Right lobe of liver (tissue), 6 donors: Measurements from ENCODE around the gene DSE. TPM values are rescaled to one million over a fixed set of nuclear protein-coding genes. Genes with fewer than 3 reads are reported as not detected.

Experiments
- ATAC-seq, 4 donors: fragments of 200-7000 bp; cut with Tn5 transposase; one replicate each; pipeline ENCODE4 v1.9.1; 2020; ENCODE audit warnings: mild to moderate bottlenecking in 4 of 4, moderate library complexity in 4 of 4
- DNase-seq, 3 donors: peaks; one replicate each; pipeline ENCODE4 v3.0.0-alpha.2; 2020
- H3K27ac ChIP-seq, 3 donors: fragments of 200-600 bp; one replicate each; pipeline ENCODE4 v1.8.0; 2022
- H3K27me3 ChIP-seq, 2 donors: fragments of 200-600 bp; one replicate each; pipeline ENCODE4 v1.8.0; 2022
- H3K36me3 ChIP-seq, 4 donors: fragments of 200-600 bp; sonication (generic) in 1 of 4; one replicate each; pipeline versions ENCODE4 v1.5.1 to v1.8.0; 2017 to 2022; ENCODE audit warnings: control low read depth in 1 of 4
- H3K4me1 ChIP-seq, 4 donors: fragments of 200-600 bp; sonication (generic) in 1 of 4; one replicate each; pipeline versions ENCODE4 v1.5.1 to v1.8.0; 2017 to 2022; ENCODE audit warnings: control low read depth in 1 of 4
- H3K4me3 ChIP-seq, 3 donors: fragments of 200-600 bp; one replicate each; pipeline ENCODE4 v1.8.0; 2022
- H3K9me3 ChIP-seq, 4 donors: fragments of 200-600 bp; sonication (generic) in 1 of 4; one replicate each; pipeline versions ENCODE4 v1.5.1 to v1.8.0; 2017 to 2022; ENCODE audit warnings: control low read depth in 1 of 4
- POLR2A ChIP-seq: fragments of 450-650 bp; IDR thresholded peaks from one replicate; pipeline ENCODE4 v1.6.1; 2017; ENCODE audit warnings: antibody characterized with exemption, mild to moderate bottlenecking
- WGBS: methylation state at CpG from one replicate; pipeline ENCODE4 v1.1.6; 2018; ENCODE audit warnings: low coverage, low lambda C conversion rate; ENCODE audit not compliant: insufficient coverage; ENCODE audit errors: missing lambda C conversion rate; 5-methylcytosine and 5-hydroxymethylcytosine counted together
- intact Hi-C, 2 donors: fragments of 100-400 bp; cut with DNase I; formaldehyde crosslinking; loops; one replicate each; pipeline versions ENCODE4 v1.11.2 to v1.14.1; 2022
- total RNA-seq, 6 experiments: library from RNA; depleted of rRNA in 2 of 6; stranded (reverse); fragments of >200 nt in 2 of 6; fragmentation: NEBNext Ultra II Directional in 3 of 6; extraction: Animal tissue kit (Norgen Biotek cat#: 25700) in 3 of 6; gene quantifications; one replicate each; pipeline versions ENCODE4 v1.1.0 to v1.2.4, GENCODE V29; 2016 to 2023
- TF ChIP-seq, protein P1 (sequence below), 4 donors: fragments of 200-600 bp in 3 of 4; fragments of 450-650 bp in 1 of 4; IDR thresholded peaks; one replicate each; pipeline versions ENCODE4 v1.5.1 to v1.8.0; 2016 to 2022; ENCODE audit warnings: antibody characterized with exemption in 4 of 4, mild to moderate bottlenecking in 2 of 4
- donor health status: DM: no; HTN: yes; CAD: no.
- donor health status: DM: no; HTN: no; CAD: no.
- donor health status: DM: no; HTN: no; CAD: no.
- donor health status: DM: no; HTN: yes; CAD: no.
- donor health status: DM: no; HTN: yes; CAD: no.

Gene DSE
- total RNA-seq, 6 experiments from 2014 or later = 8.2 to 17.4 (median 12.2) TPM

DNA sequence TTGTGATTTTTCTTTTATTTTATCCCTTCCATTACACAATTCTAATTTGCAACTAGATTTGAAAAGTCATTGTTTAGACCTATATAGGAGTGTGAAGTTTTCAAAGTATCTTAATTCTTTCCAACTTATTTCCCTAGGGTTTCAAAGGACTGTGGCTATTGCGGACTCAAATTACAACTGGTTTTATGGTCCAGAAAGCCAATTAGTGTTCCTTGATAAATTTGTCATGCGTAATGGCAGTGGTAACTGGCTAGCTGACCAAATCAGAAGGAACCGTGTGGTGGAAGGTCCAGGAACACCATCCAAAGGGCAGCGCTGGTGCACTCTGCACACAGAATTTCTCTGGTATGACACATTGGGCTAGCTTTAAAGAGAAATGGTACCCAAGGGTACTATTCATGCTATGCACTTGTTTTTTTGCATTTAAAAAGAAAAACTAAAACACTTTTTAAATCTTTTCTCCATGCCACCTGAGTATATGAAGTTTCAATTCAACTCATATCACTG lies 62.5 kb downstream of the DSE start:
- 69% methylated on average over 4 of the region's 4 CpGs for WGBS
- intact Hi-C loops = no loop called here
- no peak for TF ChIP-seq POLR2A
- TF ChIP-seq, protein P1, sequence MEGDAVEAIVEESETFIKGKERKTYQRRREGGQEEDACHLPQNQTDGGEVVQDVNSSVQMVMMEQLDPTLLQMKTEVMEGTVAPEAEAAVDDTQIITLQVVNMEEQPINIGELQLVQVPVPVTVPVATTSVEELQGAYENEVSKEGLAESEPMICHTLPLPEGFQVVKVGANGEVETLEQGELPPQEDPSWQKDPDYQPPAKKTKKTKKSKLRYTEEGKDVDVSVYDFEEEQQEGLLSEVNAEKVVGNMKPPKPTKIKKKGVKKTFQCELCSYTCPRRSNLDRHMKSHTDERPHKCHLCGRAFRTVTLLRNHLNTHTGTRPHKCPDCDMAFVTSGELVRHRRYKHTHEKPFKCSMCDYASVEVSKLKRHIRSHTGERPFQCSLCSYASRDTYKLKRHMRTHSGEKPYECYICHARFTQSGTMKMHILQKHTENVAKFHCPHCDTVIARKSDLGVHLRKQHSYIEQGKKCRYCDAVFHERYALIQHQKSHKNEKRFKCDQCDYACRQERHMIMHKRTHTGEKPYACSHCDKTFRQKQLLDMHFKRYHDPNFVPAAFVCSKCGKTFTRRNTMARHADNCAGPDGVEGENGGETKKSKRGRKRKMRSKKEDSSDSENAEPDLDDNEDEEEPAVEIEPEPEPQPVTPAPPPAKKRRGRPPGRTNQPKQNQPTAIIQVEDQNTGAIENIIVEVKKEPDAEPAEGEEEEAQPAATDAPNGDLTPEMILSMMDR (IDR thresholded peaks at IDR 0.05) = no peak
- no peak overlapping the region for H3K27ac ChIP-seq
- DNase-seq (no peak), ATAC-seq (peak in 3 of 4 donors; percentile 38 to 77 (median 41))
- H3K4me1 ChIP-seq = peaks cover 0 to 13% (median 0%) of the 10 kb centered on the region in 4 donors
- no peaks in the 10 kb centered on the region for H3K27me3 ChIP-seq
- H3K9me3 ChIP-seq = no peaks in the 10 kb centered on the region
- H3K36me3 ChIP-seq = no peaks in the 10 kb centered on the region
- H3K4me3 ChIP-seq = no peak overlapping the region

DNA sequence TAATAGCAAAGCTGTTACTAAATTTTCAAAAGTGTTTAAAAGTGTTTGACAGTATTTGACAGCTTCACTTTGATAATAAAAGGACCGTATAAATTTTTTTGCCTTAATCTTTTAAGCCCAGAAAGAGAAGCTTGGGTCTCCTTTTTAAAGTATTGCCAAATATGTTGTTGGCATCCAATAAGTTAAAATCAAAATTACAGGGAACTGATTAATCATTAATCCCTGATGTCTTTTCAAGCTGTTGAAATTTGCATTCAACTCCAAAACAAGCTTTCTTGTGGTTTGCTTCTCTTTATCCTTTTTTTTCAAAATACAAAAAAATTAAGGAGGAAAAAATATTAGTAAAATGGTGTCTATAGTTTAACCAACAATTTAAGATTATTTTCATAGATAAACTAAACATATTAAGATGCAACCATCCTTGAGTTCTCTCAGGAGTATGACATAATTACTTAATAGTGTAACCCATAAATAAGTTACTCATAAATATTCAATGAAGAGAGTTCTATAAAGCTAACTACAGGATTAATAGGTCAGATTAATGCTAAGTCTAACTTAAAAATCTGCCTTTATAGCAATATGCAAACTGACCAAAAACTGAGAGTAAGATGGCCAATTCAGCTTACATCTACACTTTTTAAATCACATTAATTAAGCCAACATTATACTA lies 63.4 kb downstream of the DSE start:
- intact Hi-C loops = no loop called here
- no peak overlapping the region for H3K27ac ChIP-seq
- H3K27me3 ChIP-seq = no peaks in the 10 kb centered on the region
- ATAC-seq (peak in 3 of 4 donors; percentile 35 to 53 (median 52)), DNase-seq (no peak)
- WGBS = 32% methylated on average over 1 of the region's 1 CpG
- peaks cover 0 to 13% (median 0%) of the 10 kb centered on the region in 4 donors for H3K4me1 ChIP-seq
- H3K4me3 ChIP-seq = no peak overlapping the region
- H3K9me3 ChIP-seq = no peaks in the 10 kb centered on the region
- no peaks in the 10 kb centered on the region for H3K36me3 ChIP-seq
- TF ChIP-seq POLR2A = no peak
- TF ChIP-seq, protein P1 (IDR thresholded peaks at IDR 0.05) = no peak

DNA sequence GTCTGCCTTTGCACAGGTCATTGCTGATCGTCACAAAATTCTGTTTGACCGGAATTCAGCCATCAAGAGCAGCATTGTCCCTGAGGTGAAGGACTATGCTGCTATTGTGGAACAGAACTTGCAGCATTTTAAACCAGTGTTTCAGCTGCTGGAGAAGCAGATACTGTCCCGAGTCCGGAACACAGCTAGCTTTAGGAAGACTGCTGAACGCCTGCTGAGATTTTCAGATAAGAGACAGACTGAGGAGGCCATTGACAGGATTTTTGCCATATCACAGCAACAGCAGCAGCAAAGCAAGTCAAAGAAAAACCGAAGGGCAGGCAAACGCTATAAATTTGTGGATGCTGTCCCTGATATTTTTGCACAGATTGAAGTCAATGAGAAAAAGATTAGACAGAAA lies 65.8 kb downstream of the DSE start:
- intact Hi-C loops = no loop called here
- Histone ChIP-seq H3K4me3 (no peak overlapping the region), H3K4me1 (peaks cover 0 to 13% (median 0%) of the 10 kb centered on the region in 4 donors), H3K27me3 (no peaks in the 10 kb centered on the region), H3K9me3 (no peaks in the 10 kb centered on the region), H3K27ac (no peak overlapping the region), H3K36me3 (no peaks in the 10 kb centered on the region)
- no peak for DNase-seq
- no peak for ATAC-seq
- TF ChIP-seq POLR2A = no peak
- TF ChIP-seq, protein P1 (IDR thresholded peaks at IDR 0.05) = no peak
- WGBS = 85% methylated on average over 5 of the region's 7 CpGs

DNA sequence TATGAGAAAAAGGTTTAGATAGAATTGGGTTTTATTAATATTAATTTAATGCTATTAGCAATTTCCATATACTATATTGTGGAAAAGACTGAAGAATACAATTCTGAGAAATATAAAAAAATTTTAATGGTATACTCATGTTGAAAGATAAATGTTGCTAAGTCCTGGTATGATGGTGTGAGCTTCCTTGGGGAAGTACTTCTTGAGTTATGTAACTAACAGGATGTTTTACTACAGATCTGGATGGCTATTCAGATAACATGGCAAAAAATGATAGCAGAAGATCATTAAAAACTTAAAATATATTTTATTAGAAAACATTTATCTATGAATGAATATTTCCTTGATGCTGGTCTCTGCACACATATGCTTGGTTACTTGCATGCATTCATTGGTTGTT lies 66.9 kb downstream of the DSE start:
- peaks cover 0 to 13% (median 0%) of the 10 kb centered on the region in 4 donors for H3K4me1 ChIP-seq
- H3K9me3 ChIP-seq = no peaks in the 10 kb centered on the region
- no peaks in the 10 kb centered on the region for H3K27me3 ChIP-seq
- H3K27ac ChIP-seq = no peak overlapping the region
- intact Hi-C loops = no loop called here
- H3K4me3 ChIP-seq = no peak overlapping the region
- ATAC-seq (no peak), DNase-seq (no peak)
- TF ChIP-seq POLR2A = no peak
- TF ChIP-seq, protein P1 (IDR thresholded peaks at IDR 0.05) = no peak
- H3K36me3 ChIP-seq = no peaks in the 10 kb centered on the region
